Measurements from ENCODE around the gene GNPNAT1.

The GNPNAT1 gene

GRCh38 chr14:52791223-52792096 lies at the start of gene GNPNAT1:
GNPNAT1 (minus strand) TSS chr14:52791607; CDS start chr14:52784650, 6,957 bp downstream.
- DNase-seq, result peak; percentile 90

GRCh38 chr14:52840877-52841276 lies 49.5 kb upstream of the GNPNAT1 start:
- no peak for DNase-seq

GRCh38 chr14:52837451-52837850 lies 46.0 kb upstream of the GNPNAT1 start:
- no peak for DNase-seq

GRCh38 chr14:52836063-52836462 lies 44.7 kb upstream of the GNPNAT1 start:
- DNase-seq, result no peak

- no peak for DNase-seq
These were observed 43.9 kb upstream of the GNPNAT1 start for GRCh38 chr14:52835122-52835903.

- no peak for DNase-seq
These were observed 43.0 kb upstream of the GNPNAT1 start for GRCh38 chr14:52834440-52834842.

GRCh38 chr14:52833891-52834290 lies 42.5 kb upstream of the GNPNAT1 start:
- DNase-seq, result no peak

- DNase-seq, result no peak
These were observed 38.2 kb upstream of the GNPNAT1 start for GRCh38 chr14:52829527-52830185.

GRCh38 chr14:52827426-52827825 lies 36.0 kb upstream of the GNPNAT1 start:
- no peak for DNase-seq

- no peak for DNase-seq
These were observed 33.7 kb upstream of the GNPNAT1 start for GRCh38 chr14:52825085-52825484.

GRCh38 chr14:52824462-52824861 lies 33.1 kb upstream of the GNPNAT1 start:
- DNase-seq, result no peak

GRCh38 chr14:52821805-52822250 lies 30.4 kb upstream of the GNPNAT1 start:
- DNase-seq, result no peak

- DNase-seq, result no peak
These were observed 16.7 kb upstream of the GNPNAT1 start for GRCh38 chr14:52808101-52808500.

GRCh38 chr14:52806115-52806514 lies 14.7 kb upstream of the GNPNAT1 start:
- no peak for DNase-seq

- no peak for DNase-seq
These were observed 11.2 kb upstream of the GNPNAT1 start for GRCh38 chr14:52802597-52802996.

GRCh38 chr14:52801014-52801712 lies 9.8 kb upstream of the GNPNAT1 start:
- DNase-seq, result peak; percentile 23

GRCh38 chr14:52798826-52799225 lies 7.4 kb upstream of the GNPNAT1 start:
- DNase-seq, result no peak

GRCh38 chr14:52797653-52798052 lies 6.2 kb upstream of the GNPNAT1 start:
- DNase-seq, result no peak

- DNase-seq, result no peak
These were observed 1.7 kb upstream of the GNPNAT1 start for GRCh38 chr14:52793061-52793460.

GRCh38 chr14:52792097-52792415 lies 649 bp upstream of the GNPNAT1 start:
- DNase-seq, result no peak

- DNase-seq, result no peak
These were observed 618 bp downstream of the GNPNAT1 start for GRCh38 chr14:52790756-52791222.

- DNase-seq, result no peak
These were observed 1.2 kb downstream of the GNPNAT1 start for GRCh38 chr14:52790011-52790755.
